H9 (cell line): Measurements from ENCODE around the gene SCN5A. TPM values are rescaled to one million over a fixed set of nuclear protein-coding genes. Genes with fewer than 3 reads are reported as not detected.

Source experiments
- DNase-seq: peaks from one replicate; pipeline ENCODE4 v3.0.0-alpha.2; 2017
- H2AFZ ChIP-seq: one replicate; pipeline ENCODE4 v1.6.1; 2013; ENCODE audit warnings: mild to moderate bottlenecking, low read length, control low read depth, moderate library complexity
- H2AK5ac ChIP-seq: 2 replicates; pipeline ENCODE4 v1.6.1; 2013; ENCODE audit warnings: low read length, control low read depth, mixed read lengths; ENCODE audit not compliant: insufficient read length
- H2BK120ac ChIP-seq: one replicate; pipeline ENCODE4 v1.6.1; 2013; ENCODE audit warnings: low read depth, mild to moderate bottlenecking, low read length, control low read depth, inconsistent platforms; ENCODE audit not compliant: poor library complexity, severe bottlenecking
- H2BK12ac ChIP-seq: 2 replicates; pipeline ENCODE4 v1.6.1; 2013; ENCODE audit warnings: low read length, control low read depth, mixed read lengths, low read depth; ENCODE audit not compliant: insufficient read length
- H2BK15ac ChIP-seq: 2 replicates; pipeline ENCODE4 v1.6.1; 2013; ENCODE audit warnings: low read depth, low read length, control low read depth
- H2BK20ac ChIP-seq: one replicate; pipeline ENCODE4 v1.6.1; 2013; ENCODE audit warnings: low read depth, mild to moderate bottlenecking, low read length, control low read depth, inconsistent platforms; ENCODE audit not compliant: poor library complexity, severe bottlenecking
- H2BK5ac ChIP-seq: 2 replicates; pipeline ENCODE4 v1.6.1; 2013; ENCODE audit warnings: low read length, control low read depth, mixed read lengths; ENCODE audit not compliant: insufficient read length
- H3K14ac ChIP-seq: 2 replicates; pipeline ENCODE4 v1.6.1; 2013; ENCODE audit warnings: low read length, control low read depth; ENCODE audit not compliant: insufficient read depth
- H3K18ac ChIP-seq: 2 replicates; pipeline ENCODE4 v1.6.1; 2013; ENCODE audit warnings: low read depth, mild to moderate bottlenecking, mixed read lengths, low read length, control low read depth; ENCODE audit not compliant: insufficient read length
- H3K23ac ChIP-seq: 2 replicates; pipeline ENCODE4 v1.6.1; 2013; ENCODE audit warnings: low read length, control low read depth, mixed read lengths, low read depth; ENCODE audit not compliant: insufficient read length
- H3K23me2 ChIP-seq: 2 replicates; pipeline ENCODE4 v1.6.1; 2013; ENCODE audit warnings: low read depth, mild to moderate bottlenecking, mixed read lengths, low read length, control low read depth; ENCODE audit not compliant: insufficient read length, poor library complexity, severe bottlenecking
- H3K27ac ChIP-seq: 2 replicates; pipeline ENCODE4 v1.5.1; 2013; ENCODE audit warnings: low read length, control low read depth, mixed read lengths, low read depth; ENCODE audit not compliant: insufficient read length
- H3K27me3 ChIP-seq: 2 replicates; pipeline ENCODE4 v1.6.1; 2013; ENCODE audit warnings: low read length, control low read depth, inconsistent platforms; ENCODE audit not compliant: insufficient read depth
- H3K4ac ChIP-seq: 2 replicates; pipeline ENCODE4 v1.6.1; 2013; ENCODE audit warnings: low read depth, mild to moderate bottlenecking, control low read depth, inconsistent platforms, low read length, moderate library complexity
- H3K4me1 ChIP-seq: 2 replicates; pipeline ENCODE4 v1.6.1; 2013; ENCODE audit warnings: low read length, control low read depth, inconsistent platforms; ENCODE audit not compliant: insufficient read depth
- H3K4me2 ChIP-seq: 2 replicates; pipeline ENCODE4 v1.6.1; 2013; ENCODE audit warnings: low read length, control low read depth, mixed read lengths; ENCODE audit not compliant: insufficient read length, insufficient read depth
- H3K56ac ChIP-seq: 2 replicates; pipeline ENCODE4 v1.6.1; 2013; ENCODE audit warnings: low read depth, mild to moderate bottlenecking, mixed read lengths, low read length, control low read depth; ENCODE audit not compliant: insufficient read length
- H3K79me1 ChIP-seq: 2 replicates; pipeline ENCODE4 v1.6.1; 2013; ENCODE audit warnings: low read depth, mild to moderate bottlenecking, moderate library complexity, low read length, control low read depth, inconsistent platforms; ENCODE audit not compliant: insufficient read depth, poor library complexity, severe bottlenecking
- H3K79me2 ChIP-seq: 2 replicates; pipeline ENCODE4 v1.6.1; 2013; ENCODE audit warnings: low read length, control low read depth, inconsistent platforms; ENCODE audit not compliant: insufficient read depth
- H3K9ac ChIP-seq: 2 replicates; pipeline ENCODE4 v1.6.1; 2013; ENCODE audit warnings: low read length, control low read depth, mixed read lengths; ENCODE audit not compliant: insufficient read length; ENCODE audit errors: extremely low read depth
- H3K9me3 ChIP-seq: one replicate; pipeline ENCODE4 v1.6.1; 2013; ENCODE audit warnings: low read depth, low read length, inconsistent platforms; ENCODE audit not compliant: control insufficient read depth
- H3T11ph ChIP-seq: one replicate; pipeline ENCODE4 v1.6.1; 2013; ENCODE audit warnings: mild to moderate bottlenecking, low read length, control low read depth, inconsistent platforms
- H4K20me1 ChIP-seq: one replicate; pipeline ENCODE4 v1.6.1; 2013; ENCODE audit not compliant: control insufficient read depth, insufficient read length, insufficient read depth
- H4K5ac ChIP-seq: 2 replicates; pipeline ENCODE4 v1.6.1; 2013; ENCODE audit warnings: low read depth, mild to moderate bottlenecking, mixed read lengths, low read length, control low read depth; ENCODE audit not compliant: insufficient read length
- H4K8ac ChIP-seq: replicated peaks from 2 replicates; pipeline ENCODE4 v1.6.1; 2013; ENCODE audit warnings: low read length, control low read depth, mixed read lengths, low read depth; ENCODE audit not compliant: insufficient read length
- H4K91ac ChIP-seq: 2 replicates; pipeline ENCODE4 v1.6.1; 2013; ENCODE audit warnings: low read depth, mild to moderate bottlenecking, moderate library complexity, mixed read lengths, low read length, control low read depth; ENCODE audit not compliant: insufficient read length
- H3K27ac Mint-ChIP-seq, 3 experiments: 2 replicates in 2 of 3; 3 replicates in 1 of 3; pipeline ENCODE4 v1.8.0; 2020 to 2021; ENCODE audit warnings: mixed read lengths in 3 of 3, mild to moderate bottlenecking in 1 of 3, moderate library complexity in 1 of 3
- H3K27me3 Mint-ChIP-seq: 2 replicates; pipeline ENCODE4 v1.8.0; 2021; ENCODE audit warnings: low read depth, mild to moderate bottlenecking, moderate library complexity, mixed read lengths
- H3K36me3 Mint-ChIP-seq, 3 experiments: 2 replicates in 2 of 3; 3 replicates in 1 of 3; pipeline ENCODE4 v1.8.0; 2020 to 2021; ENCODE audit warnings: low read depth in 3 of 3, mixed read lengths in 3 of 3; ENCODE audit not compliant: insufficient read depth in 1 of 3
- H3K4me1 Mint-ChIP-seq, 2 experiments: 2 replicates each; pipeline ENCODE4 v1.8.0; 2020; ENCODE audit warnings: mixed read lengths in 2 of 2
- H3K4me3 Mint-ChIP-seq, 2 experiments: 2 replicates in 1 of 2; 3 replicates in 1 of 2; pipeline ENCODE4 v1.8.0; 2020 to 2021; ENCODE audit warnings: mild to moderate bottlenecking in 2 of 2, mixed read lengths in 2 of 2, moderate library complexity in 1 of 2
- H3K9me3 Mint-ChIP-seq, 2 experiments: 2 replicates in 1 of 2; 3 replicates in 1 of 2; pipeline ENCODE4 v1.8.0; 2020; ENCODE audit warnings: mild to moderate bottlenecking in 2 of 2, mixed read lengths in 2 of 2, moderate library complexity in 1 of 2
- WGBS: extraction: QIAGEN DNeasy Blood & Tissue Kit; methylation state at CpG from one replicate; pipeline ENCODE4 v1.1.7; 2013; ENCODE audit warnings: missing lambda C conversion rate, low lambda C conversion rate, mixed read lengths; ENCODE audit not compliant: insufficient read length; ENCODE audit errors: extremely low coverage; 5-methylcytosine and 5-hydroxymethylcytosine counted together
- total RNA-seq: library from RNA; stranded (reverse); gene quantifications from 2 replicates; pipeline ENCODE4 v1.2.1, GENCODE V29; 2021
- TF ChIP-seq, protein P1 (sequence below): fragments of 200-600 bp; sonication (generic); conservative IDR thresholded peaks from 3 replicates; pipeline ENCODE4 v1.8.0; 2021; ENCODE audit warnings: antibody characterized with exemption, mild to moderate bottlenecking

Gene SCN5A
- total RNA-seq, 1 experiment from 2014 or later, result 6.5 TPM

GRCh38 chr3:38521391-38521987 is 128.0 kb downstream of the SCN5A start:
- H3K4me1 Mint-ChIP-seq, result peaks cover 23 to 28% of the 10 kb centered on the region in 2 experiments
- H3K9me3 Mint-ChIP-seq, result no peaks in the 10 kb centered on the region
- H2AFZ ChIP-seq, result no peak overlapping the region
- no peaks in the 10 kb centered on the region for H3K79me2 ChIP-seq
- no peak overlapping the region for H2BK5ac ChIP-seq
- no peak overlapping the region for H3K23ac ChIP-seq
- H2BK12ac ChIP-seq, result no peak overlapping the region
- H3K4me1 ChIP-seq, result peaks cover 5% of the 10 kb centered on the region; the same call in 1 of the 2 replicates
- no peak overlapping the region for H4K8ac ChIP-seq
- peak; percentile 80 for DNase-seq
- H4K91ac ChIP-seq, result no peak overlapping the region
- H3K27ac Mint-ChIP-seq, result no peak overlapping the region
- H3K4ac ChIP-seq, result no peak overlapping the region
- no peak overlapping the region for H2BK20ac ChIP-seq
- H2AK5ac ChIP-seq, result no peak overlapping the region
- no peak overlapping the region for H3T11ph ChIP-seq
- H3K56ac ChIP-seq, result no peak overlapping the region
- peaks cover 23 to 34% (median 30%) of the 10 kb centered on the region in 3 experiments for H3K36me3 Mint-ChIP-seq
- H2BK15ac ChIP-seq, result no peak overlapping the region
- no peak overlapping the region for H3K9ac ChIP-seq
- H4K5ac ChIP-seq, result no peak overlapping the region
- no peak overlapping the region for H2BK120ac ChIP-seq
- H3K27ac ChIP-seq, result no peak overlapping the region
- no peaks in the 10 kb centered on the region for H3K27me3 ChIP-seq
- H3K14ac ChIP-seq, result no peak overlapping the region
- H3K79me1 ChIP-seq, result no peaks in the 10 kb centered on the region
- H3K4me3 Mint-ChIP-seq, result no peak overlapping the region
- H3K27me3 Mint-ChIP-seq, result no peaks in the 10 kb centered on the region
- WGBS, result no CpG with 5 or more reads among the region's 5 CpGs
- TF ChIP-seq, protein P1, sequence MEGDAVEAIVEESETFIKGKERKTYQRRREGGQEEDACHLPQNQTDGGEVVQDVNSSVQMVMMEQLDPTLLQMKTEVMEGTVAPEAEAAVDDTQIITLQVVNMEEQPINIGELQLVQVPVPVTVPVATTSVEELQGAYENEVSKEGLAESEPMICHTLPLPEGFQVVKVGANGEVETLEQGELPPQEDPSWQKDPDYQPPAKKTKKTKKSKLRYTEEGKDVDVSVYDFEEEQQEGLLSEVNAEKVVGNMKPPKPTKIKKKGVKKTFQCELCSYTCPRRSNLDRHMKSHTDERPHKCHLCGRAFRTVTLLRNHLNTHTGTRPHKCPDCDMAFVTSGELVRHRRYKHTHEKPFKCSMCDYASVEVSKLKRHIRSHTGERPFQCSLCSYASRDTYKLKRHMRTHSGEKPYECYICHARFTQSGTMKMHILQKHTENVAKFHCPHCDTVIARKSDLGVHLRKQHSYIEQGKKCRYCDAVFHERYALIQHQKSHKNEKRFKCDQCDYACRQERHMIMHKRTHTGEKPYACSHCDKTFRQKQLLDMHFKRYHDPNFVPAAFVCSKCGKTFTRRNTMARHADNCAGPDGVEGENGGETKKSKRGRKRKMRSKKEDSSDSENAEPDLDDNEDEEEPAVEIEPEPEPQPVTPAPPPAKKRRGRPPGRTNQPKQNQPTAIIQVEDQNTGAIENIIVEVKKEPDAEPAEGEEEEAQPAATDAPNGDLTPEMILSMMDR, result peak; percentile 94
- H3K9me3 ChIP-seq, result no peaks in the 10 kb centered on the region
- H3K23me2 ChIP-seq, result no peaks in the 10 kb centered on the region
- no peak overlapping the region for H3K4me2 ChIP-seq
- H3K18ac ChIP-seq, result no peak overlapping the region
- H4K20me1 ChIP-seq, result no peaks in the 10 kb centered on the region
